Measurements from ENCODE around the gene CDK2. TPM values are rescaled to one million over a fixed set of nuclear protein-coding genes. Genes with fewer than 3 reads are reported as not detected.
A peak's percentile ranks its signal among the peaks of the same experiment; 100 is the strongest.

CDK2 gene
- total and polyA plus RNA-seq, 8 donors: 5.7 to 19.8 (median 9.7) TPM

DNA sequence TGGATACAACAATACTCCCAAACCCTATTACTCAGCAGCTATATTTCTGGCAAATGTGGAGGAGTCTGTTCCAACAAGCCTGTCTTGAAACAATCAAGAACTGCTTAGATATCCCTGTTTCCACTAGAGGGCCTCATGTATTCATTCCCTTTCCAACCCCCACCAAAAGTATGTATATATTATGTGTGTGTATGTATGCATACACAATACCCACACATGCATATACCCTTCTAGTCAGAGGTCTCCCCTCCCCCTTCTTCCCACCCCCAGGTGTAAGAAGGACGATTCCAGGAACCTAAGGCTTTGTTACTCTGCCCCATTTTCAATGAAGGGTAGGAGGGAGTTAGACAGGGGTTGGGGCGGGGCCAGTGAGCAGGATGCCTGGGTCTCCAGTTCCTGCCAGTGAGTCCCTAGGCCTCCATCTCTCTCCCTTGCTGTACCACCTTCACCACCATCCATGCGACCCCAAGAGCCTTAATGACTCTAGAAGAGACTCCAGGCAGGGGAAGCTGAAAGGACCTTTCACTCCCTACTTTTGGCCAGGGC is 35.8 kb upstream of the CDK2 start, which contains the start of gene DGKA:
Gene DGKA (plus strand): TSS at position 392 of the 546 bp plus-strand sequence. CDS start 5,342 bp downstream, outside the sequence.
- Histone ChIP-seq H3K9me3 (no peaks in the 10 kb centered on the region), H3K27me3 (no peaks in the 10 kb centered on the region), H3K4me3 (peak within 1 kb of the TSS; percentile 57 to 78 (median 74)), H3K27ac (peak within 1 kb of the TSS; percentile 13 to 73 (median 58)), H3K4me1 (peaks cover 15 to 31% (median 23%) of the 10 kb centered on the region in 3 donors), H3K36me3 (no peaks in the 10 kb centered on the region)
- DNase-seq (peak in 1 of 6 donors; percentile 44), ATAC-seq (peak in 3 of 4 donors; percentile 23 to 31 (median 29)), FAIRE-seq (no peak)
- TF ChIP-seq CTCF (IDR thresholded peaks at IDR 0.05): peak in 3 of 4 donors; percentile 27 to 35 (median 29)
- intact Hi-C loops (cut with DNase I): loop anchor here in 1 of 3 donors (10.0 kb wide), 1 partner anchor 186 kb away; the partner anchor contains the start of gene GDF11
- 41 to 43% methylated on average over 3 of the region's 3 CpGs for WGBS, 2 donors

DNA sequence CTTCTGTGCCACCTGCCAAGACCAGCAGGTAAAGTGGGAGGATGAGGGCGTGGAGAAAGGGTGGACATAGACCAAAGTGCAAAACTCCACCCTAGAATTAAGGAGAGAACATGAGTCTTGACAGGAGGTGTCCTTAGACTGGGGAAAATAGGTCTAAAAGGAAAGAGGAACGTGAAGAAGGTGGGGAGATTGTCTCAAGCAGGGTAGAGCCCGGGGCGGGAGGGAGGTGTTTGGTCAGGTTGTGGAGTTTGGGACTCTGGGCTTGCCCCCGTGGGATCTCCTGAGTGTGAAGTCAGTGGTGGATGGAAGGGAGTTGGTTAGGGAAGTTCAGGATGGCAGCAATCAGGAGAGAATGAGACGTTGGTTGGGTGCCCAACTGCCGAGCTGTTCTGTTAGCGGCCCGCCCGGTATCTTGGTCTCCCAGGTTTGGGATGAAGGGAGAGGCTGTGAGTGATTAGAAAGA is 35.3 kb upstream of the CDK2 start:
- peak in 1 of 6 donors; percentile 32 for DNase-seq
- Histone ChIP-seq H3K27ac (peak overlapping the region in 3 of 4 donors; percentile 49 to 73 (median 67)), H3K9me3 (no peaks in the 10 kb centered on the region), H3K4me1 (peaks cover 11 to 26% (median 19%) of the 10 kb centered on the region in 3 donors), H3K27me3 (no peaks in the 10 kb centered on the region), H3K36me3 (no peaks in the 10 kb centered on the region), H3K4me3 (peak overlapping the region; percentile 57 to 78 (median 74))
- intact Hi-C loops (cut with DNase I): loop anchor here in 1 of 3 donors (10.0 kb wide), 1 partner anchor 187 kb away; the partner anchor contains the start of gene GDF11
- WGBS, 2 donors: 6 to 13% methylated on average over 10 of the region's 10 CpGs
- no peak for ATAC-seq
- no peak for TF ChIP-seq CTCF (IDR thresholded peaks at IDR 0.05)
- no peak for FAIRE-seq

DNA sequence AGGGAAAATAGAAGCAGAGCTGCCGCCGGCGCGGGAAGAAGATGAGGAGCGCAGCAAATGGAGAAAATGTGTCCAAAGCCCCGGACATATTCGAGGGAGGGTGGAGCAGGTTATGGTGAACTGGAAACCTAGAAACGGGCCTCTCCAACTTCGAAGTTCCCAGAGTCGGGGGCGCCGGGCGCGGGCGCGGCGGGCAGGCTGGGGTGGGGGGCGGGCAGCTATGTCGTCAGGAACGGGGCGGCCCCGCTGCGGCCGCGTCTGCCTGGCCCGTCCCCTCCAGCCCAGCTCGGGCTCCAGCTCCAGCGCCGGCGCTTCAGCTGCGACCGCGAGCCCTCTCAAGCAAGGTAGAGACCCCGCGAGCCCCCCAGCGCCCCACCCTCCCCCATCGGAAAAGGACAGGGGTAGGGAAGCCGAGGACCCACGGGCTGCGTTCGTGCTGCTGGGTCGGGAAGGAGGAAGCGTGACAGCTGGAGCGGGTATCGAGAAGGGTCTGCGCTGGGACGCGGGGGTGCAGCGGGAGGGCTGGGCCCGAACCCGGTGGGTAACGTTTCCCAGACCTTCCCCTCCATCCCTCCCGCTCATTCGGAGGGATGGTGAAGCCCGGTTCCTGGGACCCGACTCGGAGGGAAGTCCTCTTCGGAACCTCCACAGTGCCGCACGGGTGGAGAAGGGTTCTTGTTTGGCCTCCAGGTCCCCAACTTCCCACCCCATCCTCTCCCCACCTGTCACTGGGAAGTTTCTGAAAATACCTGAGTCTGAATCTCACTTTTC is 34.7 kb upstream of the CDK2 start:
- Histone ChIP-seq H3K27me3 (no peaks in the 10 kb centered on the region), H3K4me1 (peaks cover 11 to 26% (median 19%) of the 10 kb centered on the region in 3 donors), H3K9me3 (no peaks in the 10 kb centered on the region), H3K27ac (peak overlapping the region; percentile 13 to 73 (median 58)), H3K36me3 (no peaks in the 10 kb centered on the region), H3K4me3 (peak overlapping the region; percentile 57 to 78 (median 74))
- intact Hi-C loops (cut with DNase I): loop anchor here in 1 of 3 donors (10.0 kb wide), 1 partner anchor 187 kb away; the partner anchor contains the start of gene GDF11
- ATAC-seq: peak; percentile 35 to 62 (median 50)
- DNase-seq: peak; percentile 34 to 87 (median 58)
- no peak for TF ChIP-seq CTCF (IDR thresholded peaks at IDR 0.05)
- FAIRE-seq: no peak
- 1% methylated on average over 52 to 60 of the region's 60 CpGs for WGBS, 2 donors

- Histone ChIP-seq H3K9me3 (no peaks in the 10 kb centered on the region), H3K27ac (no peak overlapping the region), H3K4me3 (peak overlapping the region; percentile 57 to 78 (median 74)), H3K4me1 (peaks cover 11 to 26% (median 19%) of the 10 kb centered on the region in 3 donors), H3K36me3 (no peaks in the 10 kb centered on the region), H3K27me3 (no peaks in the 10 kb centered on the region)
- DNase-seq (no peak), ATAC-seq (peak; percentile 14 to 39 (median 20)), FAIRE-seq (no peak)
- WGBS, 2 donors: 3 to 4% methylated on average over 4 of the region's 4 CpGs
- intact Hi-C loops (cut with DNase I): loop anchor here in 1 of 3 donors (10.0 kb wide), 1 partner anchor 188 kb away; the partner anchor contains the start of gene GDF11
- no peak for TF ChIP-seq CTCF (IDR thresholded peaks at IDR 0.05)
Measured at GRCh38 chr12:55932551-55932910, 34.1 kb upstream of the CDK2 start.
